ENCODE results near the gene FZD8. TPM values are rescaled to one million over a fixed set of nuclear protein-coding genes. Genes with fewer than 3 reads are reported as not detected.

The FZD8 gene, protein sequence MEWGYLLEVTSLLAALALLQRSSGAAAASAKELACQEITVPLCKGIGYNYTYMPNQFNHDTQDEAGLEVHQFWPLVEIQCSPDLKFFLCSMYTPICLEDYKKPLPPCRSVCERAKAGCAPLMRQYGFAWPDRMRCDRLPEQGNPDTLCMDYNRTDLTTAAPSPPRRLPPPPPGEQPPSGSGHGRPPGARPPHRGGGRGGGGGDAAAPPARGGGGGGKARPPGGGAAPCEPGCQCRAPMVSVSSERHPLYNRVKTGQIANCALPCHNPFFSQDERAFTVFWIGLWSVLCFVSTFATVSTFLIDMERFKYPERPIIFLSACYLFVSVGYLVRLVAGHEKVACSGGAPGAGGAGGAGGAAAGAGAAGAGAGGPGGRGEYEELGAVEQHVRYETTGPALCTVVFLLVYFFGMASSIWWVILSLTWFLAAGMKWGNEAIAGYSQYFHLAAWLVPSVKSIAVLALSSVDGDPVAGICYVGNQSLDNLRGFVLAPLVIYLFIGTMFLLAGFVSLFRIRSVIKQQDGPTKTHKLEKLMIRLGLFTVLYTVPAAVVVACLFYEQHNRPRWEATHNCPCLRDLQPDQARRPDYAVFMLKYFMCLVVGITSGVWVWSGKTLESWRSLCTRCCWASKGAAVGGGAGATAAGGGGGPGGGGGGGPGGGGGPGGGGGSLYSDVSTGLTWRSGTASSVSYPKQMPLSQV
- total RNA-seq (2013), result 0.19 TPM
- polyA plus RNA-seq, result under 1 TPM in 2 of 3 donors, not detected in 1; 0.04 to 0.24 TPM
- 0.55 and 1.1 TPM in 2 replicates for polyA minus RNA-seq
- 0.72 to 4.8 (median 1.5) reads per million in 11 experiments for total RNA-seq

DNA sequence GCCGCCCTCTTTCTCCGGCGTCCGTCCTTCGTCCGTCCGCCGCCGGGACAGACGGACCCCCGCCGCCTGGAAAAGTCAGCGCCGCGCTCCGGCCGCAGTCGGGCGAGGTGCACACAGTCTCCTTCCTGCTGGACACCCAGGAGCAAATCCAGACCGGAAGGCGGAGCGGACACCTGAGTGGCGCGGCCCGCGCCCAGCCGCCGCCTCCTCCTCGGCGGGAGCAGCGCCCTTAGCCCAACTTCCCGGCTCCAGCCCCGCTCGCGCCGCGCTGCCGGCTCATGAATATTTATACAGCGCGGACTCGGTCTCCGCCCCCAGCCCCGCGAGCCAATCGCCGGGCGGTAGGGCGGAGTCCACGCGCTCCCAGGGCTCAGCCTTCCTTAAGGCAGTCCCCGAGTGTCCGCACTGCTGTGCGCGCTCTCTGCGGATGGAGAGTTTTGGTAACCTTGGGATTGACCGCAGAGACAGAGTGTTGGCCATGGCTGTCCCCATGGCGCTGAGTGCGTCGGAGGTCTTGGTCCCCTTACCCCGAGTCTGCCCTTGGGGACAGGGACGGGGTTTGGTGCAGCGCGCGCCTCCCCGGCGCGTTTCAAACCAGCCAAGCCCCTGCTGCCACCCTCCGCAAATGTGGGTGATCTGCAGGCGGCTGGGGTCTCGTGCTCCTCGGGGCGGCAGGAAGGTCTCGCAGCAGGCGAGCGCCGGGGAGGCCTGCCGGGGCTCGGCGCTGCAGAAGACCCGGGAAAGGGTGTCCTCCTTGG is at the start of gene FZD8:
FZD8 (minus strand) TSS at position 262 of the 758 bp plus-strand sequence. CDS start 867 bp downstream, outside the sequence.
- H3K4me1 ChIP-seq (ENCODE audit: control insufficient read depth in 1 of 2, insufficient read depth in 2 of 2, low read length in 2 of 2), result peaks cover 34 to 46% of the 10 kb centered on the region in 2 donors
- H3K27ac ChIP-seq (ENCODE audit: low read depth in 1 of 2, low read length in 2 of 2), result no peak within 1 kb of the TSS
- peak within 1 kb of the TSS; percentile 78 for H2AFZ ChIP-seq (ENCODE audit: insufficient read depth, low read depth, low read length, poor library complexity, severe bottlenecking)
- Mint-ChIP-seq H3K36me3 (peaks cover 0 to 7% of the 10 kb centered on the region in 2 donors), H3K27me3 (ENCODE audit: low read depth in 3 of 3) (peaks cover 71 to 79% (median 73%) of the 10 kb centered on the region in 3 donors), H3K4me3 (peak within 1 kb of the TSS; percentile 74 to 88), H3K9me3 (peaks cover 0 to 35% (median 25%) of the 10 kb centered on the region in 7 donors), H3K4me1 (peaks cover 32% of the 10 kb centered on the region), H3K27ac (no peak within 1 kb of the TSS)
- peak; percentile 53 to 65 (median 57) for DNase-seq
- H3K4me3 ChIP-seq (replicated peaks in 1 of 3; ENCODE audit: low read depth in 2 of 3, low read length in 3 of 3), result peak within 1 kb of the TSS; percentile 25 to 70 (median 39)
- H3K27me3 ChIP-seq (ENCODE audit: control insufficient read depth in 2 of 2, insufficient read depth in 2 of 2, low read length in 2 of 2), result peaks cover 60 to 75% of the 10 kb centered on the region in 2 donors
- no peaks in the 10 kb centered on the region for H3K36me3 ChIP-seq (replicated peaks in 1 of 2; ENCODE audit: control insufficient read depth in 1 of 2, insufficient read depth in 2 of 2, low read length in 2 of 2)
- peaks cover 1 to 21% of the 10 kb centered on the region in 2 donors for H3K9me3 ChIP-seq (replicated peaks in 1 of 2; ENCODE audit: control insufficient read depth in 1 of 2, insufficient read depth in 1 of 2, low read length in 2 of 2)
- no peaks in the 10 kb centered on the region for H3K79me2 ChIP-seq (ENCODE audit: insufficient read depth, low read length)
- intact Hi-C loops (cut with micrococcal nuclease), result no loop called here
- H4K20me1 ChIP-seq (ENCODE audit: insufficient read depth, low read length), result no peaks in the 10 kb centered on the region
- TF ChIP-seq, protein P1, sequence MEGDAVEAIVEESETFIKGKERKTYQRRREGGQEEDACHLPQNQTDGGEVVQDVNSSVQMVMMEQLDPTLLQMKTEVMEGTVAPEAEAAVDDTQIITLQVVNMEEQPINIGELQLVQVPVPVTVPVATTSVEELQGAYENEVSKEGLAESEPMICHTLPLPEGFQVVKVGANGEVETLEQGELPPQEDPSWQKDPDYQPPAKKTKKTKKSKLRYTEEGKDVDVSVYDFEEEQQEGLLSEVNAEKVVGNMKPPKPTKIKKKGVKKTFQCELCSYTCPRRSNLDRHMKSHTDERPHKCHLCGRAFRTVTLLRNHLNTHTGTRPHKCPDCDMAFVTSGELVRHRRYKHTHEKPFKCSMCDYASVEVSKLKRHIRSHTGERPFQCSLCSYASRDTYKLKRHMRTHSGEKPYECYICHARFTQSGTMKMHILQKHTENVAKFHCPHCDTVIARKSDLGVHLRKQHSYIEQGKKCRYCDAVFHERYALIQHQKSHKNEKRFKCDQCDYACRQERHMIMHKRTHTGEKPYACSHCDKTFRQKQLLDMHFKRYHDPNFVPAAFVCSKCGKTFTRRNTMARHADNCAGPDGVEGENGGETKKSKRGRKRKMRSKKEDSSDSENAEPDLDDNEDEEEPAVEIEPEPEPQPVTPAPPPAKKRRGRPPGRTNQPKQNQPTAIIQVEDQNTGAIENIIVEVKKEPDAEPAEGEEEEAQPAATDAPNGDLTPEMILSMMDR (IDR thresholded peaks at IDR 0.05), result no peak
- H3K4me2 ChIP-seq (replicated peaks; ENCODE audit: extremely low read depth, low read length, poor library complexity, severe bottlenecking), result peak within 1 kb of the TSS; percentile 79
- under 1% methylated on average over 79 of the region's 80 CpGs for WGBS (ENCODE audit: insufficient coverage)
- H3K9ac ChIP-seq (ENCODE audit: insufficient read depth, low read length, poor library complexity, severe bottlenecking), result peak within 1 kb of the TSS; percentile 32
